Tibial artery (tissue), 4 donors: Measurements from ENCODE around the gene C1QTNF12.

Source experiments
- DNase-seq, 2 donors: peaks; one replicate each; pipeline ENCODE4 v3.0.0-alpha.2; 2019
- H3K27ac ChIP-seq, 2 donors: fragments of 200-600 bp; sonication (generic) in 1 of 2; 1 replicate in 1 of 2; 2 replicates in 1 of 2; pipeline ENCODE4 v1.5.1; 2018 to 2019; ENCODE audit warnings: mild to moderate bottlenecking in 1 of 2
- H3K27me3 ChIP-seq, 2 donors: fragments of 200-600 bp; sonication (generic) in 1 of 2; one replicate each; pipeline versions ENCODE4 v1.5.1 to v1.6.0; 2016 to 2019
- H3K36me3 ChIP-seq, 3 donors: fragments of 200-600 bp; sonication (generic) in 2 of 3; one replicate each; pipeline ENCODE4 v1.5.1; 2016 to 2019; ENCODE audit warnings: mild to moderate bottlenecking in 2 of 3
- H3K4me1 ChIP-seq, 4 donors: fragments of 200-600 bp; sonication (generic) in 2 of 4; 1 replicate in 3 of 4; 2 replicates in 1 of 4; pipeline ENCODE4 v1.5.1; 2016 to 2019
- H3K4me3 ChIP-seq, 2 donors: fragments of 200-600 bp; sonication (generic) in 1 of 2; 1 replicate in 1 of 2; 2 replicates in 1 of 2; pipeline ENCODE4 v1.5.1; 2018 to 2019; ENCODE audit warnings: mild to moderate bottlenecking in 2 of 2
- H3K9me3 ChIP-seq, 3 donors: fragments of 200-600 bp; sonication (generic) in 1 of 3; one replicate each; pipeline ENCODE4 v1.5.1; 2016 to 2019
- intact Hi-C: fragments of 100-400 bp; cut with DNase I; formaldehyde crosslinking; loops from one replicate; pipeline ENCODE4 v1.15.0; 2023; ENCODE audit warnings: low total_unique reads
- TF ChIP-seq, protein P1 (sequence below), 2 experiments: fragments of 200-600 bp in 1 of 2; fragments of 450-650 bp in 1 of 2; IDR thresholded peaks; one replicate each; pipeline ENCODE4 v1.5.1; 2017 to 2019; ENCODE audit warnings: antibody characterized with exemption in 2 of 2, mild to moderate bottlenecking in 1 of 2, moderate library complexity in 1 of 2

The C1QTNF12 gene

DNA sequence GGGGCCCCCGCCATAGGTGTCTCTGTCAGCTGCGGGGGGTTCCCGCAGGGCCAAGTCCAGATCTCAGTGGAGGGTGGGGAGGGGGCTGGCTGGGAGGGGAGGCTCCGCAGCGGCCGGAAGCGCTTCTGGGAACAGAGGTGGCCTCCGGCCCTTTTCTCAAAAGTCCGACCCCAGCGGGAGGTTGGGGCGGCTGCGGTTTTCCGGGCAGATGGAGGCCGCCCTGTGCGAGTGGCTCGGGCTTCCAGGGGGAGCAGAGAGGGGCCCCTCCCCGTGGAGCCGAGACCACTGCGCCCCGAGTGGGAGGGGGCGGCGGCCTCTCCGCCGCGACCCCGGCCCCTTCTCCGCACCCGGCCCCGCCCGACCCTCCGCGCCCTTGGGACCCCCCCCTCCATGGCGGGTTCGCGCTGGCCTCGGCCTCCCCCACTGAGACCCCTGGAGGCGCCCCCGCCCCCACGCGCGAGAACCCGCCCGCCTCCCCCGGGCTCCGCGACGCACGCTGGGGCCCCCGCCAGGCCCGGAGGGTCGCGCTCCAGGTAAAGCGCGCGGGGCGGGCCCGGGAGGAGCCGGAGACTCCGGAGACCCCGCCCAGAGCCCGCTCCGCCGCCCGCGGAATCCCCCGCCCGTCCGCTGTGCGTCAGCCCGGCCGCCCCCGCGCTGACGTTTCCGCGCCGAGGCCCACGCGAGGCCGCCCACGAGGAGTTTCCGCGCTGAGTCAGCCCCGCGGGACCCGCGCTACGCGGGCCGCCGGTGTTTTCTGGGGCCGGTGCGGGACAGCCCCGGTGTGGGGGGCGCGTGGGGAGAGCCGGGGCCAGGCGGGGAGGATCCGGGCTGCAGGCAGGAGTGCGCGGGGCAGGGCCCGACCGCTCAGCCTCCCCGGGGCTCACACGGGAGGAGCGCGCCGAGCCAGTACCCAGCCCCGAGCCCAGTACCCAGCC is 45.4 kb downstream of the C1QTNF12 start:
- H3K4me1 ChIP-seq, result peaks cover 0 to 15% (median 12%) of the 10 kb centered on the region in 4 donors
- peak overlapping the region; percentile 36 to 50 for H3K4me3 ChIP-seq
- intact Hi-C loops, result no loop called here
- peaks cover 0 to 78% of the 10 kb centered on the region in 2 donors for H3K27me3 ChIP-seq
- no peak overlapping the region for H3K27ac ChIP-seq
- H3K9me3 ChIP-seq, result no peaks in the 10 kb centered on the region
- no peak for DNase-seq
- TF ChIP-seq, protein P1, sequence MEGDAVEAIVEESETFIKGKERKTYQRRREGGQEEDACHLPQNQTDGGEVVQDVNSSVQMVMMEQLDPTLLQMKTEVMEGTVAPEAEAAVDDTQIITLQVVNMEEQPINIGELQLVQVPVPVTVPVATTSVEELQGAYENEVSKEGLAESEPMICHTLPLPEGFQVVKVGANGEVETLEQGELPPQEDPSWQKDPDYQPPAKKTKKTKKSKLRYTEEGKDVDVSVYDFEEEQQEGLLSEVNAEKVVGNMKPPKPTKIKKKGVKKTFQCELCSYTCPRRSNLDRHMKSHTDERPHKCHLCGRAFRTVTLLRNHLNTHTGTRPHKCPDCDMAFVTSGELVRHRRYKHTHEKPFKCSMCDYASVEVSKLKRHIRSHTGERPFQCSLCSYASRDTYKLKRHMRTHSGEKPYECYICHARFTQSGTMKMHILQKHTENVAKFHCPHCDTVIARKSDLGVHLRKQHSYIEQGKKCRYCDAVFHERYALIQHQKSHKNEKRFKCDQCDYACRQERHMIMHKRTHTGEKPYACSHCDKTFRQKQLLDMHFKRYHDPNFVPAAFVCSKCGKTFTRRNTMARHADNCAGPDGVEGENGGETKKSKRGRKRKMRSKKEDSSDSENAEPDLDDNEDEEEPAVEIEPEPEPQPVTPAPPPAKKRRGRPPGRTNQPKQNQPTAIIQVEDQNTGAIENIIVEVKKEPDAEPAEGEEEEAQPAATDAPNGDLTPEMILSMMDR (IDR thresholded peaks at IDR 0.05), result no peak
- H3K36me3 ChIP-seq, result no peaks in the 10 kb centered on the region

- H3K4me3 ChIP-seq, result no peak overlapping the region
- intact Hi-C loops, result no loop called here
- peaks cover 0 to 3% (median 0%) of the 10 kb centered on the region in 3 donors for H3K9me3 ChIP-seq
- DNase-seq, result no peak
- H3K27ac ChIP-seq, result no peak overlapping the region
- H3K4me1 ChIP-seq, result peaks cover 0 to 10% (median 9%) of the 10 kb centered on the region in 4 donors
- TF ChIP-seq, protein P1 (IDR thresholded peaks at IDR 0.05), result no peak
- H3K36me3 ChIP-seq, result no peaks in the 10 kb centered on the region
- H3K27me3 ChIP-seq, result peaks cover 0 to 69% of the 10 kb centered on the region in 2 donors
Observed at GRCh38 chr1:1199961-1200875, 46.3 kb downstream of the C1QTNF12 start.

DNA sequence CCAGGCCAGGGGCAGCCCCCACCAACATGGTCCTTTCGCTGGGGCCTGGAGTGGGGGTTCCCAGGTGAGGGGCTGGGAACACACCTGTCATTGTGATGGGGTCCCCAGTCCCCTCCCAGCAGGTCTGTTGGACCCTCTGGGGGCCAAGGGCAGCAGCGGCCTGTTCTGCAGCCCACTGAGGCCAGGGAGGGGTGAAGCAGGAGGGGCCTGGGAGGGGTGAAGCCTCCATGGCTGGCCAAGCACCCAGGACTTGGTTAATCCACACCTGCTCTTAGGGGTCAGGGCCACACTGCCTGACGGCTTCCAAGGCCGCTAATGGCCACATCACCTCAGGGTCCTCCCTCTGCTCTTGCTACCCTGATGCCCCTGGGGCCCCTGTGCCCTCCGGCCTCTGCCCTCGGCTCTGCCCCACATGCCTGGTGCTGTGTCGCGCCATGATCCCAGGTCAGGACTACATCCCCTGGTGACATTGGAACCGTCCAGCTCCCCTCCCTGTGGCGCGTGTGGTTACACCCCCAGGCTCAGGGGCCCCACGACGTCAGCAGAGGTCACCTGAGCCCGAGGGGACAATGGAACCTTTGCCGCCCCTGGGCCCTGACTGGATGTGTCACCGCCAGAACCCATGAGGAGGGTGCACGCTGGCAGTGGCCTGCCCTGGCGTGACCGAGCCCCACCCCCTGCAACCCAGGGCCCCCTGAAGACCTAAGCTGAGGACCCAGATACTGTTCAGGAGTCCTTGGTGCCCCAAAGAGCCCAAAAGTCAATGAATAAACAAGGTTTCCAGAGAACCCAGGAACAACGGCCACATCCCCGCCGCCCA is 47.2 kb downstream of the C1QTNF12 start:
- peaks cover 0 to 60% of the 10 kb centered on the region in 2 donors for H3K27me3 ChIP-seq
- no peaks in the 10 kb centered on the region for H3K36me3 ChIP-seq
- no peak overlapping the region for H3K4me3 ChIP-seq
- no peak for DNase-seq
- peaks cover 0 to 10% (median 9%) of the 10 kb centered on the region in 4 donors for H3K4me1 ChIP-seq
- no peak overlapping the region for H3K27ac ChIP-seq
- TF ChIP-seq, protein P1 (IDR thresholded peaks at IDR 0.05), result no peak
- peaks cover 0 to 9% (median 0%) of the 10 kb centered on the region in 3 donors for H3K9me3 ChIP-seq
- intact Hi-C loops, result no loop called here

DNA sequence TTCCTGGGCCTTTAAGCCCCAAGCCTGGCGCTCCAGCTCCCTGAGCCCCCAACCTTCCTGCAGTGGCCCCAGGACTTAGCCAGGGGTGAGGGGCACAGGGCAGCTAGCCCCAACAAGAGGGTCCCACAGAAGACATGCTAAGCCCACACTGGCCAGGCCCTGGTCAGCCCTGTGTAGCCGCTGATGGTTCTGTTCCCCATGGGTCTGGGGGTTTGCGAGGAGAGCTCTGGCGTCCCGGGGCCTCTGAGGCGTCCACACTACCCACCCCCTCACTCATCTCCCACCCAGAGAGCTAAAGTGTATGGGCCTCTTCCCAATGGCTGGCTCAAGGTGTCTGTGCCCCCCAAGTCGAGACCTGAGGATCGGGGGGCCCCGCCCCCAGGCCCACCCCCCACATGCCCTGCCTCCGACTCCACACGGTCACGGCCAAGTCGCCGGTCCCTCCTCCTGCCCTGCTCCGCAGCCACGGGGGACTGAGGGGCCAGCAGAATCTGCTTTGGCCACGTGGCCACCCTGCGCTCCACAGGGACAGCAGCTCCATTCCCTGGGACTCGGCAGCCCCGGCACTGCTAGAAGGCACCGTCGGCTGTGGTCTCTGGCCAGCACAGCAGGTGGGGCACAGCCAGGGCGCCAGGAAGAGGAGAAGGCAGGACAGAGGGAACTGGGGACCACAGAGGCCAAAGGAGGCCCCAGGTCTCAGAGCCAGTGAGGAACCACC is 47.9 kb downstream of the C1QTNF12 start:
- no peak overlapping the region for H3K27ac ChIP-seq
- intact Hi-C loops, result no loop called here
- H3K4me1 ChIP-seq, result peaks cover 0 to 10% (median 9%) of the 10 kb centered on the region in 4 donors
- H3K27me3 ChIP-seq, result peaks cover 0 to 52% of the 10 kb centered on the region in 2 donors
- no peak overlapping the region for H3K4me3 ChIP-seq
- no peaks in the 10 kb centered on the region for H3K36me3 ChIP-seq
- TF ChIP-seq, protein P1 (IDR thresholded peaks at IDR 0.05), result no peak
- peaks cover 0 to 9% (median 0%) of the 10 kb centered on the region in 3 donors for H3K9me3 ChIP-seq
- no peak for DNase-seq
